Esophagus muscularis mucosa (tissue), 3 donors: ENCODE data around the gene PRRC2B.

ENCODE experiments used
- CTCF ChIP-seq, 3 experiments: fragments of 200-600 bp in 2 of 3; fragments of 450-650 bp in 1 of 3; sonication (generic) in 2 of 3; IDR thresholded peaks; one replicate each; pipeline ENCODE4 v1.5.1; 2017 to 2019; ENCODE audit warnings: antibody characterized with exemption in 3 of 3, mild to moderate bottlenecking in 2 of 3, moderate library complexity in 1 of 3
- POLR2AphosphoS5 ChIP-seq, 2 donors: sonication (generic); formaldehyde crosslinking; IDR thresholded peaks; one replicate each; pipeline ENCODE4 v1.6.1; 2017; ENCODE audit warnings: antibody characterized with exemption in 2 of 2

GRCh38 chr9:131475956-131476776 lies 82.3 kb downstream of the PRRC2B start:
- no peak for TF ChIP-seq POLR2AphosphoS5 (IDR thresholded peaks at IDR 0.05)
- TF ChIP-seq CTCF (IDR thresholded peaks at IDR 0.05): peak in 2 of 3 experiments; percentile 32 to 54
